WTC11 (cell line): Measurements from ENCODE around the gene PRSS27. TPM values are rescaled to one million over a fixed set of nuclear protein-coding genes. Genes with fewer than 3 reads are reported as not detected.
"Not testable (repeated sequence)": the region's sequence is repeated elsewhere in the genome, so short reads cannot be mapped to it uniquely, and the experiment has no call there.

ENCODE experiments used
- ATAC-seq: fragments of 200-7000 bp; cut with Tn5 transposase; 2 replicates; pipeline ENCODE4 v1.10.0; 2021; ENCODE audit warnings: mild to moderate bottlenecking, moderate library complexity
- CTCF ChIA-PET: fragments of 300-600 bp; sonication (Branson Sonifier 250); formaldehyde crosslinking; loops from one replicate; lab custom pipeline; 2021; ENCODE audit warnings: antibody characterized with exemption; lab: Charles Lee
- POLR2A ChIA-PET: fragments of 350-600 bp; sonication (Branson Sonifier 250); formaldehyde crosslinking; loops from one replicate; lab custom pipeline; 2021; ENCODE audit warnings: antibody characterized with exemption; lab: Charles Lee
- DNase-seq: peaks from one replicate; pipeline ENCODE4 v3.0.0; 2021; ENCODE audit warnings: low spot score
- H3K27ac Mint-ChIP-seq: 2 replicates; pipeline ENCODE4 v1.8.0; 2021; ENCODE audit warnings: mixed read lengths
- H3K27me3 Mint-ChIP-seq: 2 replicates; pipeline ENCODE4 v1.8.0; 2021; ENCODE audit warnings: low read depth, mild to moderate bottlenecking, moderate library complexity, mixed read lengths
- H3K36me3 Mint-ChIP-seq: 2 replicates; pipeline ENCODE4 v1.8.0; 2021; ENCODE audit warnings: mixed read lengths
- H3K4me1 Mint-ChIP-seq: 2 replicates; pipeline ENCODE4 v1.8.0; 2022; ENCODE audit warnings: mixed read lengths
- H3K4me3 Mint-ChIP-seq: 2 replicates; pipeline ENCODE4 v1.8.0; 2021; ENCODE audit warnings: mild to moderate bottlenecking, moderate library complexity, mixed read lengths
- H3K9me3 Mint-ChIP-seq: 2 replicates; pipeline ENCODE4 v1.8.0; 2021; ENCODE audit warnings: mixed read lengths
- AFF4 ChIP-seq: sonication (generic); formaldehyde crosslinking; IDR thresholded peaks from 2 replicates; pipeline ENCODE4 v1.8.1; 2023; ENCODE audit warnings: mild to moderate bottlenecking, missing genetic modification reagents, borderline replicate concordance
- ATF3 ChIP-seq: sonication (generic); formaldehyde crosslinking; conservative IDR thresholded peaks from 2 replicates; pipeline ENCODE4 v1.8.1; 2022; ENCODE audit warnings: mild to moderate bottlenecking, missing genetic modification reagents
- CDX4 ChIP-seq: fragments of 250-450 bp; sonication (Bioruptor Pico); IDR thresholded peaks from 2 replicates; pipeline ENCODE4 v1.9.0; 2021; ENCODE audit warnings: moderate library complexity, mild to moderate bottlenecking, inconsistent platforms, borderline replicate concordance
- CREB1 ChIP-seq: sonication (generic); formaldehyde crosslinking; IDR thresholded peaks from 2 replicates; pipeline ENCODE4 v1.8.0; 2023; ENCODE audit warnings: mild to moderate bottlenecking, missing genetic modification reagents
- CREM ChIP-seq: sonication (generic); formaldehyde crosslinking; IDR thresholded peaks from 2 replicates; pipeline ENCODE4 v1.8.1; 2022; ENCODE audit warnings: mild to moderate bottlenecking, missing genetic modification reagents, moderate library complexity
- ELF4 ChIP-seq: sonication (generic); formaldehyde crosslinking; IDR thresholded peaks from 2 replicates; pipeline ENCODE4 v1.8.1; 2022; ENCODE audit warnings: low read depth, mild to moderate bottlenecking, moderate library complexity, missing genetic modification reagents
- EMX1 ChIP-seq: fragments of 250-450 bp; sonication (Bioruptor Pico); IDR thresholded peaks from 2 replicates; pipeline ENCODE4 v1.8.0; 2021; ENCODE audit warnings: mild to moderate bottlenecking
- ERG ChIP-seq: fragments of 250-450 bp; sonication (Bioruptor Pico); IDR thresholded peaks from 2 replicates; pipeline ENCODE4 v1.8.0; 2021; ENCODE audit warnings: mild to moderate bottlenecking
- FOXP1 ChIP-seq: sonication (generic); formaldehyde crosslinking; IDR thresholded peaks from 2 replicates; pipeline ENCODE4 v1.8.0; 2022; ENCODE audit warnings: missing genetic modification reagents, mild to moderate bottlenecking, moderate library complexity, borderline replicate concordance
- GRHL2 ChIP-seq: fragments of 250-450 bp; sonication (Bioruptor Pico); IDR thresholded peaks from 2 replicates; pipeline ENCODE4 v1.8.0; 2022; ENCODE audit warnings: mild to moderate bottlenecking, moderate library complexity; ENCODE audit not compliant: insufficient replicate concordance, severe bottlenecking
- NFATC4 ChIP-seq: fragments of 250-450 bp; sonication (Bioruptor Pico); IDR thresholded peaks from 2 replicates; pipeline ENCODE4 v1.9.0; 2021; ENCODE audit warnings: mild to moderate bottlenecking
- NR1H2 ChIP-seq: sonication (generic); formaldehyde crosslinking; IDR thresholded peaks from 2 replicates; pipeline ENCODE4 v1.9.0; 2021; ENCODE audit warnings: mild to moderate bottlenecking, moderate library complexity, missing genetic modification reagents
- NR3C1 ChIP-seq: sonication (generic); formaldehyde crosslinking; conservative IDR thresholded peaks from 2 replicates; pipeline ENCODE4 v1.8.1; 2023; ENCODE audit warnings: low read depth, mild to moderate bottlenecking, missing genetic modification reagents
- SMAD3 ChIP-seq: sonication (generic); formaldehyde crosslinking; IDR thresholded peaks from 2 replicates; pipeline ENCODE4 v1.8.0; 2022; ENCODE audit warnings: missing genetic modification reagents, mild to moderate bottlenecking, borderline replicate concordance
- ZBTB43 ChIP-seq: sonication (generic); formaldehyde crosslinking; IDR thresholded peaks from 2 replicates; pipeline ENCODE4 v1.8.1; 2023; ENCODE audit warnings: mild to moderate bottlenecking, missing genetic modification reagents
- ZNF416 ChIP-seq: fragments of 250-450 bp; sonication (Bioruptor Pico); IDR thresholded peaks from 2 replicates; pipeline ENCODE4 v1.9.0; 2021; ENCODE audit warnings: mild to moderate bottlenecking, inconsistent platforms
- ZNF512 ChIP-seq: sonication (generic); formaldehyde crosslinking; IDR thresholded peaks from 2 replicates; pipeline ENCODE4 v1.8.1; 2022; ENCODE audit warnings: missing genetic modification reagents, borderline replicate concordance
- ZNF532 ChIP-seq: fragments of 250-450 bp; sonication (Bioruptor Pico); IDR thresholded peaks from 2 replicates; pipeline ENCODE4 v1.9.0; 2021; ENCODE audit warnings: mild to moderate bottlenecking, borderline replicate concordance
- total RNA-seq: library from RNA; stranded (reverse); gene quantifications from 3 replicates; pipeline ENCODE4 v1.2.3, GENCODE V29; 2021

PRSS27 gene
- total RNA-seq, 1 experiment from 2014 or later = 5.1 TPM

DNA sequence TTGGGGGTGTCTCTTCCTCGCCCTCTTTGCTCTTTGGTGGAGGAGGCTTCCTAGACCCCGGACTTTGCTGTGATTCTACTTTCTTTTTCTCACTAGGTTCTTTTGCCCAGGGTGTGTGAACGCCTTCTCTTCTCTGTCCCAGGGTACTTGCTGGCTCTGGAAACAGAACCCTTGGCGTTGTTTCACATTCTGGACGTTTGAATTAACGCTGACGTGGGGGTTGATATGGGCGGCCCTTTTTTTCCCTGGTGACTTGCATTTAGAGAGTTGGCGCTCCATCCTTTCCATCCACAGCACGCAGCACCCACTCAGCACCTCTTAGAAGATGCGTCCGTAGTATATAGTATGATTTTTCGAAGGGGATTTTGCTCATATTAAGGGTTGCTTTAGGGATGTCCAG, 37.0 kb downstream of the PRSS27 start:
- H3K27ac Mint-ChIP-seq, H3K36me3 Mint-ChIP-seq, DNase-seq, ATAC-seq, H3K27me3 Mint-ChIP-seq, H3K9me3 Mint-ChIP-seq, H3K4me1 Mint-ChIP-seq: not testable (repeated sequence)
- CTCF ChIA-PET = interaction anchor here (1.0 kb wide), 2 partner anchors 10 to 185 kb away, joined by 3 to 12 read pairs; no protein-coding TSS in a partner anchor
- peak overlapping the region; percentile 91 for H3K4me3 Mint-ChIP-seq
- POLR2A ChIA-PET = interaction anchor here (0.8 to 1.7 kb wide), 4 partner anchors 9 to 156 kb away, joined by 3 to 6 read pairs (median 4); no protein-coding TSS in a partner anchor

DNA sequence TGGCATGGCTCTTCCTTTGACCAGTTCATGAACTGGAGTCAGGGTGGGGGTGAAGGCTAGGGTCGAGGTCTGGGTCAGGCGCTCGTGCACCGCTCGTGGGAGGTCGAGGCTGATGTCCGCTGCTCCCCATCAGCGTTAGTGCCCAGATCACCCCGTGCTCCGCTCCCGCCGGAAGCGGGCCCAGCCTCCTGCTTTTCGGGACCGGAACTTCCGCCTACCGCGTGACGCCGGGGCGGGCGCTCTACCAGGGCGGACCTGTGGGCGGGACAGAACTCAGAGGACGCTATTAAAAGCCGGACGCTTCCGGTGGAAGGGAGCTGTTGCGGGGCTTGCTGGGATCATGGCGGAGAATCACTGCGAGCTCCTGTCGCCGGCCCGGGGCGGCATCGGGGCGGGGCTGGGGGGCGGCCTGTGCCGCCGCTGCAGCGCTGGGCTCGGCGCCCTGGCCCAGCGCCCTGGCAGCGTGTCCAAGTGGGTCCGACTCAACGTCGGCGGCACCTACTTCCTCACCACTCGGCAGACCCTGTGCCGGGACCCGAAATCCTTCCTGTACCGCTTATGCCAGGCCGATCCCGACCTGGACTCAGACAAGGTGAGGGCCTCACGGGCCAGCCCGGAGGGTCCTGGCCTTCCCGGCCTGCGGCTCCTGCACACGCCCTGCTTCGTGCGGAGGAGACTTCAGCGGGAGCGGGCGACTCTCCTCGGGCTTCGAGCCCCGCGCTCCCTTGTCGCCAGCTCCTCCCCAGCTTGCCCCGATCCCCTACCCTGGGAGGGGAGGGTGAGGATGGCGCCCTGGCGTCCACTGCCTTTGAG, 37.6 kb downstream of the PRSS27 start, which contains the start of gene KCTD5:
Gene KCTD5, plus strand, starts transcription at position 315 of the 813 bp plus-strand sequence. Its CDS starts 26 bp downstream, at position 341.
- Mint-ChIP-seq H3K27me3 (no peaks in the 10 kb centered on the region; the same call in 1 of the 2 replicates), H3K9me3 (0 out of 2 replicates have a peak, but pooled peaks cover 3% of the 10 kb centered on the region), H3K4me1 (peaks cover 8% of the 10 kb centered on the region), H3K4me3 (peak within 1 kb of the TSS; percentile 91), H3K36me3 (peaks cover 6% of the 10 kb centered on the region; the same call in 1 of the 2 replicates), H3K27ac (peak within 1 kb of the TSS; percentile 97)
- CTCF ChIA-PET = interaction anchor here (0.6 to 1.0 kb wide), 3 partner anchors 10 to 252 kb away, joined by 3 to 12 read pairs (median 3); no protein-coding TSS in a partner anchor
- ATAC-seq (peak; percentile 94), DNase-seq (peak; percentile 95)
- POLR2A ChIA-PET = interaction anchor here (0.7 to 1.7 kb wide), 7 partner anchors 9 to 157 kb away, joined by 3 to 6 read pairs (median 3); partner anchors contain the start of gene SRRM2
- TF ChIP-seq ZNF512 (CRISPR knock-in tag) (no peak), ZNF416 (CRISPR knock-in tag) (no peak), ERG (CRISPR knock-in tag) (no peak; the same call in 1 of the 2 replicates), EMX1 (CRISPR knock-in tag) (0 out of 2 replicates have a peak, but pooled peaks have one; percentile 29), CREM (CRISPR knock-in tag) (peak; percentile 88), NR3C1 (0 out of 2 replicates have a peak, but pooled peaks have one; percentile 57), SMAD3 (peak; percentile 78; the same call in 1 of the 2 replicates), ATF3 (CRISPR knock-in tag) (no peak), AFF4 (CRISPR knock-in tag) (peak; percentile 93; the same call in 1 of the 2 replicates), ZBTB43 (peak; percentile 92), CREB1 (peak; percentile 90), ELF4 (CRISPR knock-in tag) (peak; percentile 64; the same call in 1 of the 2 replicates), NFATC4 (no peak), GRHL2 (no peak), CDX4 (CRISPR knock-in tag) (no peak), FOXP1 (CRISPR knock-in tag) (peak; percentile 96), ZNF532 (CRISPR knock-in tag) (no peak), NR1H2 (CRISPR knock-in tag) (peak; percentile 93)
